Stimulated activated CD4-positive, alpha-beta T cell treated with anti-CD3 and anti-CD28 coated beads, Interleukin-4, amount 100 ng/mL, for 1 hour (primary cell): ENCODE measurements around the gene SLC24A3.
A peak's percentile ranks its signal among the peaks of the same experiment; 100 is the strongest.

ENCODE experiments used
- DNase-seq: peaks from one replicate; pipeline ENCODE4 v3.0.0-alpha.2; 2020

SLC24A3 gene

DNA sequence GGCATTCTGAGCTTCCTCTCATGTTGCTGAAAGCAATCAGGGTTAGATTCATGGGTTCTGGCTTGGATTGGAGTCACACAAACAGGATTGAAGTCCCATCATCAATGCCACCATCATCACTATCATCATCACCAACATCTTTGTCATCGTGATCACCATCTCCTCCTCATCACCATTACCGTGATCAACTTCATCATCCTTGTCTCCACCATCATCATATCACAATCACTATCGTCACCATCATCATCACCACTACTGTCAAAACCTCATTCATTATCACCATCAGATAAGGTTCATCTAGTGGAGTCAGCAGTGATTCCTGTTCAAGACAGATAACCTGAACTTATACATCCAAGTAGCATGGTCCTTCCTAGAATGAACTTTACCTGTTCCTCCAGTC, 351.8 kb downstream of the SLC24A3 start:
- no peak for DNase-seq

GRCh38 chr20:19565736-19566135, 353.3 kb downstream of the SLC24A3 start:
- no peak for DNase-seq

- DNase-seq, result no peak
Measured at GRCh38 chr20:19566226-19566945, 353.9 kb downstream of the SLC24A3 start.

DNA sequence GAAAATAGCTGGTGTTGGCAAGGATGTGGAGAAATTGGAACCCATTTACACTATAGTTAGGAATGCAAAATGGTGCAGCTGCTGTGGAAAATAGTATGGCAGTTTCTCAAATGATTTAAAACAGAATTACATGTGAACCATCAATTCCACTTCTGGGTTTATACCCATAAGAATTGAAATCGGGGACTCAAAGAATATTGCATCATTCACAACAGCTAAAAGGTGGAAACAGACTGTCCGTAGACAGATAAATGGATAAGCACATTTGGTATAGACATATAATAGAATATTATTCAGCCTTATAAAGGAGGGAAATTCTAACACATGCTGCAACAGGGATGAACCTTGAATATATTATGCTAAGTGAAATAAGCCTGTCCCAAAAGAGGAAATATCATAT, 355.7 kb downstream of the SLC24A3 start:
- DNase-seq, result no peak

DNA sequence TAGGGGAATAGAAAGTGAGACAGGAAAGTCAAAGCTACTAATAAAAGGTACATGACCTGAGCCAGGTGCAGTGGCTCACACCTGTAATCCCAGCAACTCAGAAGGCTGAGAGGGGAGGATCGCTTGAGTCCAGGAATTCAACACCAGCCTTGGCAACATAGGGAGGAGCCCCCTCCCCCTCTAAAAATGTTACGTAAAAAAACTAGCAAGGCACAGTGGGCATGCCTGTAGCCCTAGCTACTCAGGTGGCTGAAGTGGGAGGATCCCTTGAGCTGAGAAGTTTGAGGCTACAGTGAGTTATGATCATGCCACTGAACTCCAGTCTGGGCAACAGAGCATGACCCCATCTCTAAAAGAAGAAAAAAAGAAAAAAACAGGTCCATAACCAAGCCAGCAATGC, 359.6 kb downstream of the SLC24A3 start:
- DNase-seq, result no peak

DNA sequence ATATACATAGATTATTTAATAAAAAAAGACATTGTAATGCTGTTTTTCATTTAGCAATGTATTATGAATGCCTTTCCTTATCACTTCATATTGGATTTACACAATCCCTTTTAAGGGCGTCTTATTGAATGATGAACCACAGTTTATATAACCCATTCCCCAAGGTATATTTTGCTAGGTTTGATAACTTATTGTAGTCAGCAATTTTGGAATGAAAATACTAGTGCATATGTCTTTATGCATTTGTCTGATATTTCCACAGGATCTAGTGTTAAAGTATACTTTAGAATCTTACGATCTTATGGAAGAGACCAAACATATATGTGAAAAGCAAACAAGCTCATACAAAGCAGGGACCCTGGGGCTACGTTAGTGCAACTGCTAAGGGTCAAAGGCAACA, 365.2 kb downstream of the SLC24A3 start:
- no peak for DNase-seq

DNA sequence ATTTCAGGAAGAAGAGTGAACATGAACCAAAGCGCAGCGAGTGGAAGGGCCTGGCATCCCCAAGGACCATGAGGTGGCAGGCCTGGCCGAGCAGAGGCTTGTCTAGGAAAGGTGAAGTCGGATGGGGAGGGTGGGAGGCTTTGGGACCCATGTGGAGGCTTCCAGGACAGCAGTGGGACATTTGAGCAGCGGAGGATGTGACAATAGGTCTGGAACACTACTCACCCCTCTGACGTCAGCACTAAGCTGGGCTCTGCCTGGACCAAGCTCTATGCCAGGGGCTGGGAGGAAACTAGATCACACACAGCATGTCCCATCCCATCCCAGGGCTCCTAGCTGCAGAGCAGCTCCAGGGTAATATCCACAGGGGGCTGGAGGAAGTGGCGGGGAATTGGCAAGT, 370.3 kb downstream of the SLC24A3 start:
- DNase-seq, result no peak

GRCh38 chr20:19583532-19584175, 371.2 kb downstream of the SLC24A3 start:
- DNase-seq, result peak; percentile 18

DNA sequence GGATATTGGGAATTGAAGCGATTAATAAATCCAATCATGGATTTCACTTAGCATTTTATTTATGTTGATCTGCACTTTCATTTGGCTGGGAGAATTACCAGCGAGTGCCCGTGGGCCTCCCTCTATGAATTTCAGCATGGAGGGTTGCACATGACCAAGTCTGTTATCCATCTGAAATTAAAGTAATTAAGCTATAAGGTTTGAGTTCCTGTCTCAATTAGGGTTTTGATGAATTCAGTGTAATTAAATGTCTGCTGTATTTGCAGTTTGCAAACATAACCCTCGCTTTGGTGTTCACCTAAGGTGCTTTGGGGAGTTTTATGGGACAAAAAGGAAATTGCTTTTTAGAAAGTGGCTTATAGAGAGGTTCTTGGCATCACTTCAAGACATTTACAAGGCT, 375.8 kb downstream of the SLC24A3 start:
- DNase-seq, result no peak

DNA sequence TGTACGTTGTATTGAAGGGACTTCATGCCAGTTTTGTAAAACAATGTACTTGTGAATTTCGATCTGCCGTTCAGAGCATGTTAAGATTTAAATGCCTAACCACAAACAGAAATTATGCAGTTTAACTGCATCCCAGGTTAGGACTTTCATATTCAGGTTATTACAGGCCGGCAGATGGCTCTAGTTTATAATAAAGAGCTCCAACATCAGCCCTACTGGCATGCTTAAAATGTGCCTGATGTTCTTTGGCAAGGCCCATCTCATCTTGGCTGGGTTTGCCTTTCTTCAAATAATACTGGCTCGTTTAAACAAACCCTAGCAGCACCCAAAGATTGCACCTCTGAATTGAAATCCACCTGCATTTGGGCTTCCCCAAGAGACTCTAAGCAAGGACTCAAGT, 376.3 kb downstream of the SLC24A3 start:
- DNase-seq, result no peak

- DNase-seq, result no peak
Measured at GRCh38 chr20:19589787-19590362, 377.4 kb downstream of the SLC24A3 start.

- DNase-seq, result no peak
Measured at GRCh38 chr20:19590382-19590781, 377.9 kb downstream of the SLC24A3 start.

- no peak for DNase-seq
Measured at GRCh38 chr20:19593762-19594161, 381.3 kb downstream of the SLC24A3 start.

GRCh38 chr20:19594896-19595295, 382.5 kb downstream of the SLC24A3 start:
- no peak for DNase-seq

DNA sequence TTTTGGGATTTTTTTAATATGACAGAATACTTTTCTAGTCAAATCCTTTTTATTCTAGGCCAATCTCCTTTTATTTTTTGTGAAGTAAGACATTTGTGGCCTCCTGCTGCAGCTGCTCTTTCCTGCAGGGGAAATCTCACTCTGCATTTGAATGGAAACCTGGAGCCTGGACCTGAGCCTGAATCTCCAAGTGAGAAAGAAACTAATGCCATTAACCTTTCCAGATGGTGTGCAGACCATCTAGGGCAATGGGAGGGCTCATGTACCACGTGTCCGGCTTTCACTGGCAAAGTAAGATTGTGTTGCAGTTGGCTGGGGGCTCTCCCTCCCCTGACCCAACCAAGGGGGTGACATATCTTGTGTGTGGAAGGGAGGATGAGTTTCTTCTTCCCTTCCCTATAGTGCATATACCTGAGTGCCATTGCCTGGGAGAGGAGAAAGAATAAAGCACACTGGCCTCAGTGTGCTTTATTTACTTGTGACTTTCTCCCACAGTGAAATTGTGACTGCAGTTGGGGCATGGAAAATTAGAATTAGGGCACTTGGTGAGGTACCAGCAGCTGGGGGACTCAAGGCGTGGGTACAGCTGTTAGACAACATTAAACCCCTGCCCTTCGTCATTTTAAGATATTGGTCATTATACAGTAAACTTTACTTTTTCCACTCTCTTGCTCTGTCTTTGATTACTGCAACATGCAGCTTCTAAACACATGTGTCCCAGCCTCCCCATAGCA, 385.8 kb downstream of the SLC24A3 start:
- no peak for DNase-seq

- DNase-seq, result no peak
Measured at GRCh38 chr20:19599200-19599599, 386.8 kb downstream of the SLC24A3 start.

GRCh38 chr20:19600042-19600441, 387.6 kb downstream of the SLC24A3 start:
- no peak for DNase-seq

- DNase-seq, result no peak
Measured at GRCh38 chr20:19601126-19601810, 388.8 kb downstream of the SLC24A3 start.

DNA sequence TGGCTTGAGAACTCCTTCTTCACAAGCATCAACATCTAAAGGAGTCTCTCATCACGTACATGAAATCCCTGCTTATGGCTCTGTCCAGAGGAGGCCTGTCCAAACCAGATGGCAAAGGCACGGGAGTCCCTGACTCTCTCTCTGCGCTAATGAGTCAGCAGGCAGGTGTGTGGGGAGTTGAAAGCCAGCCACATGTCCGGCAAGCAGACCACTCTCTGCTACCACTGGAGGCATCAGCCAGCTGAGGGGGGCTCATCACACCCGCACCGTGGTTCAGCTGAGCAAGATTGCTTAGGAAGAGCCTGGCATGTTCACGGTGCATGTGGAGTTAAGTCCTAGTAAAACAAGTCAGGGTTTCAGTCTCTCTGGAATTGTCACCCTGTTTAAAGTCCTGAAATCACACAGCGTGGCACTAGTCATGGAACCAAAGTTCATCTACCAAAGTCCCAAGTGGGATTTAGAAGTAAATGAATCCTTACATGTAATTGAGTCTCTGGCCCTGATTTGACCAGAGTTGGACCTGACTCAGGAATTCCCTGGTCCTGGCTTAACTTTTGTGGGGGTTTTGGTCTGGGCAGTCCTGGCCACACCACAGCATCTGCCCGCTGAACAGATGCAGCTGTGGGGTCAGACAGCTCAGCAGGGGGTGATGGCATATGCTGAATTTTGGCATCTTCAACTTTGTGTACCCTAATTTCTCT, 390.4 kb downstream of the SLC24A3 start:
- no peak for DNase-seq

DNA sequence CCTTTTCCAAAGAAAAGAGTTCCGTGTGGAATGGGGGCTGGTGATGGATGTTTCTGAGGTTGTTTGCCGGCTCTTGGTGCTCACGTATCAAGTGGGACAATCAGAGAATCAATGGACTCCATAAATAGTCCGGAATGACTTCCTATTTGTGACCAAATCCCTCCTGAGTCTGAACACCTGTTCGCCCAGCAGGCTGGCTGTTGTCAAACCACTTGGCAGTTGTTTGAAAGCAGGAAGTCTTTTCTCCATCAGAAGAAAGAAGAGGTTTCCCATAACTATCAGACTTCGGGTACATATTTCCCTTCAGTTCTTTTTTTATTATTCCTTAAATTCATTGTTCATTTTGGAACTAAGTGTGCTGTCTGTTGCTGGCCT, 390.9 kb downstream of the SLC24A3 start:
- no peak for DNase-seq

DNA sequence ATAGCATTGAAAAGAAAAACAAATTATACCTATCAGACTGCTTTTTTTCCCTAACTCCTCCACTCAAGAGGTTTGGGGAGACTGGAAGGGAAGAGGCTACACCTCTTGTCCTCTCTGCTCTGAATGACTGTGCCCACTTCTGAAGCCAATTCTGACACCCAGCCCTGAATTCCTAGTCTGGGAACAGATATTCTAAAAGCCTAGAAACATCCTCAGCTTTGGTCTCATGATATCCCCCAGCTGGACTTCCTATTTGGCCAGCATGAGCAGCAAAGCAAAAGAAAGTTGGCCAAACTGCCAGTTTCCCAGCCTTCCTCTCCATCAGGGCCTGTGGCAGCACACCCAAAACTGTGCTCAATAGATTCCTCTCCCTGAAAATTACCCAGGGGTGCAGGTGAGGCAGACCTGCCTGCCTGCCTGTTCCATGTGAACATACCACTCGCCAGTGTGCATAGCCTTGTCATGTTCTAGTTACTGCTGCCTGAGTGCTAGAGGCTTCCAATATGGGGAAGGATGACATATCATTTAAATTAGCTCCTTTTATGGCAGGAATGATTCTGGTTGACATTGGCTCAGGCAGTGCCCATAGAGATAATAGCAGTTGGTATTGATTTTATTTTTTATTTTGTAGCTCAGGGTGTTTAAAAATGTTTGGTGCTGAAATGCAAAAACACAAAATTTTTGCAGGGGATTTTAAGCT, 393.5 kb downstream of the SLC24A3 start:
- no peak for DNase-seq
